ENCODE measurements around the gene RALGPS1. TPM values are rescaled to one million over a fixed set of nuclear protein-coding genes. Genes with fewer than 3 reads are reported as not detected.

Gene RALGPS1
- polyA plus RNA-seq, 1 donor = 6.7 TPM

DNA sequence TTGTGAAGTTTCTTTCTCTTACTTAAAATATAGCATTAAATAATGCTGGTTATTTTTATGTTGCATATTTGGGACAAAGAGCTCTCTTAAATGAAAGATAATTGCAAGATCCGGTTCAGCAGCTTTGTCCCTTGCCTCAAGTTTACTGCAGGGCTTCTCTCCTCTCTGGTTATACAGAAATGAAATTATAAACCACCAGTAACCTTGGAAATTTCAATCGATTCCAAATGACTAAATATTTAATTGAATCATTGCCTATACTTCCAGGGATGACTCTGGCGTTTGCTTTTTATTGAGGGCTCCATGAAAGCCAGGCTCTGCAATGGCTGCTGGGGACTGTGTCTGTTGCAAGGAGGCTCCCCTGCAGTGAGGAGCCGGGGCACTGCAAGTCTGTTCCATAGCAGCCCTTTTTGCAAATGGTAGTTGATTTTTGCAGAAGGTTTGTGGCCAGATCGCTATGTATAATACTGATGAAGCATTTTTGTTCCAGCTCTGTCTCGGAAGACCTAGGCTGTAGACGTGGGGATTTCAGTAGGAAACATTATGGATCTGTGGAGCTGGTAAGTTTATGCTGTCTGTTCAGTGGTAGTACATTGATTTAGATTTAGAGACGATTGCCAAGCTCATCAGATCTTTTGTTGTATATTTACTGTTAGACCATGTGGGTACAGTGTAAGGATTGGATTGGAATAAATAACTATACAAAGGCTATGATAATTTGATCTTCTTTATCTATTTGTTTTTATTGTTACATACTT, 350.1 kb downstream of the RALGPS1 start, which contains the start of gene GARNL3:
TSS of gene GARNL3 (plus strand) at position 313 of the 758 bp plus-strand sequence. CDS start at position 417, 104 bp downstream.
- no peak for DNase-seq

DNA sequence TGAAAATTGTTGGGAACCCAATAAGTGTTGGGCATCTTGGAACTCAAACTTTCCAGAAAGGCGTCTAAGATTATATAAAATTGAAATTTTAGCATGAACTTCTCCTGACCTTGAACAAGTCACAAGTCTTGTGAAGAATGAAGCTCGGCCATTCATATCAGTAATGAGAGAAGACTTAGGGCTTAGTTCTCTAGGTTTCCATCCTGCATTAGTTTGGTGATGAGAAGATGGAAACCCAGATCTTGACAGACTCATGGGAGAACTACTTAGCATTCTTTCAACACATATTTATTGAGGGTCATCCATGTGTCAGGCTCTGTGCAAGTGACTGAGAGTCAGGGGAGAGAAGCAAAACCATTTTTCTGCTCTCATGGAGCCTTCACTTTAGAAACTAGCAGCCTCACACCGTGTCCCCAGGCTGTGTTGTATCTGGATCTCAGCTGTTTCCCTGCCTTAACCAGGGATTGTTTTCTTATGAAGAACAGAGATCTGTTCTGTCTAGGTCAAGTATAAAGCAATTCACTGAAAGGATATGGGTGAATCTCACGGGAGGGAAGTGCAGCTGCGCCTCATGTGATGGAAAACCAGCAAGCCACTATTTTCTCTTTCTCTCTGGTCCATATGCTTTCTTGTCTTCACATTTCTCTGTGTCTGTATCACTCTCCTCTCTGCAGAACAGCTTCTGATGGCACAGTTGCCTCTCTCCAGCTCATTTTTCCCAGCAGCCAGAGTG, 353.4 kb downstream of the RALGPS1 start:
- DNase-seq = peak; percentile 68

DNA sequence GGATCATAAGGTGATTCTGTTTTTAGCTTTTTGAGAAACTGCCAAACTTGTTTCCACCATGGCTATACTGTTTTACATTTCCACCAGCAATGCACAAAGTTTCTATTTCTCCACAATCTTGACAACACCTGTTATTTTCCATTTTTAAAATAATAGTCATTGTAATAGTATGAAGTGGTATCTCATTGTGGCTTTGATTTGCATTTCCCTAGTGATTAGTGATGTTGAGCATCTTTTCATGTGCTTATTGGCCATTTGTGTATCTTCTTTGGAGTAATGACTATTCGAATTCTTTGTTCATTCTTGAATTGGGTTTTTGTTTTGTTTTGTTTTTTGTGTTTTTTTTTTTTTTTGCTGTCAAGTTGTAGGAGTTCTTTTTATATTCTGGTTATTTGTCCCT, 354.9 kb downstream of the RALGPS1 start:
- no peak for DNase-seq

Other genes starting within 250 kb of the RALGPS1 start
- gene ZBTB43, start 109.7 kb upstream of the RALGPS1 start, polyA plus RNA-seq (ENCODE audit: insufficient read length) = 16.2 TPM
- gene ZBTB34, start 54.1 kb upstream of the RALGPS1 start, polyA plus RNA-seq (ENCODE audit: insufficient read length) = 11.0 TPM
- 49.4 TPM for gene ANGPTL2, start 207.9 kb downstream of the RALGPS1 start, polyA plus RNA-seq (ENCODE audit: insufficient read length)

Measured in hindlimb muscle (tissue), 1 donor.